PC-3 (cell line): ENCODE results near the gene SLC38A8.

ENCODE experiments used
- EZH2phosphoT487 ChIP-seq: fragments of 300-600 bp; sonication (generic); IDR thresholded peaks from 2 replicates; pipeline ENCODE4 v1.6.1; 2018; ENCODE audit warnings: mild to moderate bottlenecking, antibody characterized with exemption, low read length, borderline replicate concordance
- TF ChIP-seq, protein P1 (sequence below): fragments of 300-600 bp; sonication (generic); conservative IDR thresholded peaks from 2 replicates; pipeline ENCODE4 v1.5.1; 2017; ENCODE audit warnings: antibody characterized with exemption, low read depth, mild to moderate bottlenecking, low read length

DNA sequence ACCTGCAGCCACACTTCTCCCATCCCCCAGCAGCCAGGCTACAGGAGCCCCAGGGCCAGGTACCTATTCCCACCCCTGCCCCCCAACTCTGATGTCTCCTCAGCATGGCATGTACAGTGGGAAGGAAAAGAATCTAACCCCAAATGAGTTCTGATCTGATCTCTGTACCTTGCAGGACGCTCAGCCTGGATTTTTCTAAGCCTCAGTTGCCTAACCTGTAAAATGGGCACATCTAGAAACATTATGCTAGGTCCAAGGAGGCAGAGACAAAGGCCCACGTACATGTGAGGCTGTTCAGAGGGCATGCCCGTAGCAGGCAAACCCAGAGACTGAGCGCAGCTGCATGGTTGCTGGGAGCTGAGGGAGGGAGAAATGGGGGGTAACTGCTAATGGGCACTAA lies 35.1 kb downstream of the SLC38A8 start:
- TF ChIP-seq EZH2phosphoT487, result no peak
- TF ChIP-seq, protein P1, sequence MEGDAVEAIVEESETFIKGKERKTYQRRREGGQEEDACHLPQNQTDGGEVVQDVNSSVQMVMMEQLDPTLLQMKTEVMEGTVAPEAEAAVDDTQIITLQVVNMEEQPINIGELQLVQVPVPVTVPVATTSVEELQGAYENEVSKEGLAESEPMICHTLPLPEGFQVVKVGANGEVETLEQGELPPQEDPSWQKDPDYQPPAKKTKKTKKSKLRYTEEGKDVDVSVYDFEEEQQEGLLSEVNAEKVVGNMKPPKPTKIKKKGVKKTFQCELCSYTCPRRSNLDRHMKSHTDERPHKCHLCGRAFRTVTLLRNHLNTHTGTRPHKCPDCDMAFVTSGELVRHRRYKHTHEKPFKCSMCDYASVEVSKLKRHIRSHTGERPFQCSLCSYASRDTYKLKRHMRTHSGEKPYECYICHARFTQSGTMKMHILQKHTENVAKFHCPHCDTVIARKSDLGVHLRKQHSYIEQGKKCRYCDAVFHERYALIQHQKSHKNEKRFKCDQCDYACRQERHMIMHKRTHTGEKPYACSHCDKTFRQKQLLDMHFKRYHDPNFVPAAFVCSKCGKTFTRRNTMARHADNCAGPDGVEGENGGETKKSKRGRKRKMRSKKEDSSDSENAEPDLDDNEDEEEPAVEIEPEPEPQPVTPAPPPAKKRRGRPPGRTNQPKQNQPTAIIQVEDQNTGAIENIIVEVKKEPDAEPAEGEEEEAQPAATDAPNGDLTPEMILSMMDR, result no peak
